ENCODE data around the gene NOS1AP. TPM values are rescaled to one million over a fixed set of nuclear protein-coding genes. Genes with fewer than 3 reads are reported as not detected.
A peak's percentile ranks its signal among the peaks of the same experiment; 100 is the strongest.

The NOS1AP gene
- total RNA-seq, 1 donor from 2014 or later, result 0.34 TPM

GRCh38 chr1:162138599-162139181, 69.2 kb downstream of the NOS1AP start:
- no peak for DNase-seq

GRCh38 chr1:162139211-162139610, 69.7 kb downstream of the NOS1AP start:
- no peak for DNase-seq

- no peak for DNase-seq
Observed at GRCh38 chr1:162141281-162142054, 72.0 kb downstream of the NOS1AP start.

- DNase-seq, result no peak
Observed at GRCh38 chr1:162142968-162143367, 73.5 kb downstream of the NOS1AP start.

- no peak for DNase-seq
Observed at GRCh38 chr1:162144268-162144667, 74.8 kb downstream of the NOS1AP start.

- no peak for DNase-seq
Observed at GRCh38 chr1:162144853-162145252, 75.4 kb downstream of the NOS1AP start.

GRCh38 chr1:162145280-162145965, 75.9 kb downstream of the NOS1AP start:
- no peak for DNase-seq

GRCh38 chr1:162145966-162146696, 76.6 kb downstream of the NOS1AP start:
- DNase-seq, result no peak

- no peak for DNase-seq
Observed at GRCh38 chr1:162147760-162148159, 78.3 kb downstream of the NOS1AP start.

GRCh38 chr1:162150112-162150511, 80.6 kb downstream of the NOS1AP start:
- DNase-seq, result no peak

GRCh38 chr1:162151900-162152829, 82.7 kb downstream of the NOS1AP start:
- no peak for DNase-seq

- no peak for DNase-seq
Observed at GRCh38 chr1:162153374-162153773, 83.9 kb downstream of the NOS1AP start.

GRCh38 chr1:162157469-162157868, 88.0 kb downstream of the NOS1AP start:
- no peak for DNase-seq

GRCh38 chr1:162158624-162159271, 89.3 kb downstream of the NOS1AP start:
- no peak for DNase-seq

GRCh38 chr1:162159515-162159914, 90.0 kb downstream of the NOS1AP start:
- no peak for DNase-seq

GRCh38 chr1:162161916-162162550, 92.5 kb downstream of the NOS1AP start:
- DNase-seq, result no peak

GRCh38 chr1:162165528-162165927, 96.0 kb downstream of the NOS1AP start:
- DNase-seq, result no peak

GRCh38 chr1:162166917-162167615, 97.6 kb downstream of the NOS1AP start:
- no peak for DNase-seq

- DNase-seq, result peak; percentile 8
Observed at GRCh38 chr1:162168261-162168660, 98.8 kb downstream of the NOS1AP start.
